Uterus (tissue), 2 donors: ENCODE results near the gene TRAPPC11.

ENCODE experiments used
- POLR2A ChIP-seq, 2 donors: fragments of 450-650 bp; IDR thresholded peaks; one replicate each; pipeline ENCODE4 v1.6.1; 2016; ENCODE audit warnings: antibody characterized with exemption in 2 of 2, mild to moderate bottlenecking in 1 of 2, moderate library complexity in 1 of 2
- TF ChIP-seq, protein P1 (sequence below), 4 experiments: fragments of 200-600 bp in 2 of 4; fragments of 450-650 bp in 2 of 4; sonication (generic) in 2 of 4; IDR thresholded peaks; one replicate each; pipeline ENCODE4 v1.5.1; 2016 to 2019; ENCODE audit warnings: antibody characterized with exemption in 4 of 4, mild to moderate bottlenecking in 2 of 4, moderate library complexity in 1 of 4

GRCh38 chr4:183746305-183747229 is 87.5 kb downstream of the TRAPPC11 start:
- TF ChIP-seq, protein P1, sequence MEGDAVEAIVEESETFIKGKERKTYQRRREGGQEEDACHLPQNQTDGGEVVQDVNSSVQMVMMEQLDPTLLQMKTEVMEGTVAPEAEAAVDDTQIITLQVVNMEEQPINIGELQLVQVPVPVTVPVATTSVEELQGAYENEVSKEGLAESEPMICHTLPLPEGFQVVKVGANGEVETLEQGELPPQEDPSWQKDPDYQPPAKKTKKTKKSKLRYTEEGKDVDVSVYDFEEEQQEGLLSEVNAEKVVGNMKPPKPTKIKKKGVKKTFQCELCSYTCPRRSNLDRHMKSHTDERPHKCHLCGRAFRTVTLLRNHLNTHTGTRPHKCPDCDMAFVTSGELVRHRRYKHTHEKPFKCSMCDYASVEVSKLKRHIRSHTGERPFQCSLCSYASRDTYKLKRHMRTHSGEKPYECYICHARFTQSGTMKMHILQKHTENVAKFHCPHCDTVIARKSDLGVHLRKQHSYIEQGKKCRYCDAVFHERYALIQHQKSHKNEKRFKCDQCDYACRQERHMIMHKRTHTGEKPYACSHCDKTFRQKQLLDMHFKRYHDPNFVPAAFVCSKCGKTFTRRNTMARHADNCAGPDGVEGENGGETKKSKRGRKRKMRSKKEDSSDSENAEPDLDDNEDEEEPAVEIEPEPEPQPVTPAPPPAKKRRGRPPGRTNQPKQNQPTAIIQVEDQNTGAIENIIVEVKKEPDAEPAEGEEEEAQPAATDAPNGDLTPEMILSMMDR (IDR thresholded peaks at IDR 0.05) = no peak
- TF ChIP-seq POLR2A (IDR thresholded peaks at IDR 0.05) = no peak
